Activated CD8-positive, alpha-beta T cell treated with anti-CD3 and anti-CD28 coated beads, Interleukin-2, amount 10 ng/mL, durations not matched to agents 7 days and 5 days (primary cell): Measurements from ENCODE around the gene NAA30. TPM values are rescaled to one million over a fixed set of nuclear protein-coding genes. Genes with fewer than 3 reads are reported as not detected.

Experiments used
- ATAC-seq: fragments of 150-1000 bp; cut with Tn5 transposase; one replicate; pipeline ENCODE4 v1.10.0; 2021; ENCODE audit warnings: moderate library complexity
- CTCF ChIA-PET: fragments of 350-600 bp; sonication (Branson Sonifier 250); formaldehyde crosslinking; loops from one replicate; lab custom pipeline; 2021; ENCODE audit warnings: antibody characterized with exemption; lab: Charles Lee
- POLR2A ChIA-PET: fragments of 350-600 bp; sonication (Branson Sonifier 250); formaldehyde crosslinking; loops from one replicate; lab custom pipeline; 2021; ENCODE audit warnings: antibody characterized with exemption; lab: Charles Lee
- DNase-seq: peaks from one replicate; pipeline ENCODE4 v3.0.0-alpha.2; 2020
- H3K27ac Mint-ChIP-seq: one replicate; pipeline ENCODE4 v1.8.0; 2021; ENCODE audit warnings: mild to moderate bottlenecking, mixed read lengths
- H3K27me3 Mint-ChIP-seq: one replicate; pipeline ENCODE4 v1.8.0; 2021; ENCODE audit warnings: low read depth, mixed read lengths
- H3K36me3 Mint-ChIP-seq: one replicate; pipeline ENCODE4 v1.8.0; 2021; ENCODE audit warnings: low read depth, mixed read lengths
- H3K4me1 Mint-ChIP-seq: one replicate; pipeline ENCODE4 v1.8.0; 2021; ENCODE audit warnings: low read depth, mixed read lengths
- H3K4me3 Mint-ChIP-seq: one replicate; pipeline ENCODE4 v1.8.0; 2021; ENCODE audit warnings: mild to moderate bottlenecking, mixed read lengths
- H3K9me3 Mint-ChIP-seq: one replicate; pipeline ENCODE4 v1.8.0; 2022; ENCODE audit warnings: mixed read lengths; ENCODE audit not compliant: insufficient read depth
- total RNA-seq, 2 experiments: library from RNA; stranded (reverse); gene quantifications; one replicate each; pipeline ENCODE4 v1.2.3, GENCODE V29; 2021

The NAA30 gene
- total RNA-seq, 2 experiments from 2014 or later: 12.7 to 16.0 TPM

GRCh38 chr14:57378661-57379060, 11.7 kb upstream of the NAA30 start:
- ChIA-PET POLR2A (no interaction called here), CTCF (no interaction called here)
- DNase-seq: no peak
- ATAC-seq: no peak
- Mint-ChIP-seq H3K36me3 (no peaks in the 10 kb centered on the region), H3K9me3 (no peaks in the 10 kb centered on the region), H3K4me1 (no peaks in the 10 kb centered on the region), H3K27me3 (peaks cover 12% of the 10 kb centered on the region), H3K4me3 (no peak overlapping the region), H3K27ac (no peak overlapping the region)

GRCh38 chr14:57380935-57381334, 9.5 kb upstream of the NAA30 start:
- Mint-ChIP-seq H3K4me1 (no peaks in the 10 kb centered on the region), H3K9me3 (no peaks in the 10 kb centered on the region), H3K27ac (no peak overlapping the region), H3K36me3 (no peaks in the 10 kb centered on the region), H3K27me3 (peaks cover 18% of the 10 kb centered on the region), H3K4me3 (no peak overlapping the region)
- DNase-seq (no peak), ATAC-seq (no peak)
- ChIA-PET POLR2A (interaction anchor here (0.8 to 1.5 kb wide), 2 partner anchors 9 to 1999 kb away, joined by 5 to 8 read pairs; no protein-coding TSS in a partner anchor), CTCF (interaction anchor here (1.4 kb wide), 1 partner anchor 9 kb away, joined by 4 read pairs; no protein-coding TSS in a partner anchor)

GRCh38 chr14:57382283-57382682, 8.1 kb upstream of the NAA30 start:
- POLR2A ChIA-PET: interaction anchor here (1.5 kb wide), 1 partner anchor 7 kb away, joined by 5 read pairs; no protein-coding TSS in a partner anchor
- Mint-ChIP-seq H3K27me3 (peaks cover 17% of the 10 kb centered on the region), H3K27ac (no peak overlapping the region), H3K36me3 (no peaks in the 10 kb centered on the region), H3K4me1 (no peaks in the 10 kb centered on the region), H3K9me3 (no peaks in the 10 kb centered on the region), H3K4me3 (no peak overlapping the region)
- no peak for ATAC-seq
- CTCF ChIA-PET: no interaction called here
- DNase-seq: no peak

- no peaks in the 10 kb centered on the region for H3K36me3 Mint-ChIP-seq
- CTCF ChIA-PET: no interaction called here
Observed at GRCh38 chr14:57383125-57383745, 7.2 kb upstream of the NAA30 start.

GRCh38 chr14:57388067-57388466, 2.3 kb upstream of the NAA30 start:
- H3K4me3 Mint-ChIP-seq: no peak overlapping the region
- H3K9me3 Mint-ChIP-seq: no peaks in the 10 kb centered on the region
- H3K36me3 Mint-ChIP-seq: peaks cover 18% of the 10 kb centered on the region
- ATAC-seq (no peak), DNase-seq (no peak)
- CTCF ChIA-PET: interaction anchor here (0.9 kb wide), 1 partner anchor 12 kb away, joined by 3 read pairs; no protein-coding TSS in a partner anchor
- H3K27ac Mint-ChIP-seq: no peak overlapping the region
- peaks cover 29% of the 10 kb centered on the region for H3K4me1 Mint-ChIP-seq
- H3K27me3 Mint-ChIP-seq: peaks cover 10% of the 10 kb centered on the region
- POLR2A ChIA-PET: no interaction called here

More at GRCh38 chr14:57383125-57383745, 7.2 kb upstream of the NAA30 start:
- POLR2A ChIA-PET: no interaction called here
- Mint-ChIP-seq H3K4me3 (no peak overlapping the region), H3K27me3 (peaks cover 17% of the 10 kb centered on the region), H3K9me3 (no peaks in the 10 kb centered on the region), H3K27ac (no peak overlapping the region), H3K4me1 (no peaks in the 10 kb centered on the region)
- DNase-seq (no peak), ATAC-seq (no peak)

GRCh38 chr14:57389646-57390036, 745 bp upstream of the NAA30 start:
- H3K9me3 Mint-ChIP-seq: no peaks in the 10 kb centered on the region
- ATAC-seq (no peak), DNase-seq (no peak)
- H3K36me3 Mint-ChIP-seq: peaks cover 26% of the 10 kb centered on the region
- peaks cover 43% of the 10 kb centered on the region for H3K4me1 Mint-ChIP-seq
- CTCF ChIA-PET: interaction anchor here (0.9 to 1.5 kb wide), 7 partner anchors 8 to 121 kb away, joined by 3 to 5 read pairs (median 4); partner anchors contain the start of genes AP5M1 and EXOC5
- peak overlapping the region; percentile 86 for H3K27ac Mint-ChIP-seq
- POLR2A ChIA-PET: interaction anchor here (0.6 to 2.8 kb wide), 7 partner anchors 8 to 909 kb away, joined by 3 to 22 read pairs (median 3); partner anchors contain the start of genes AP5M1, ARID4A and EXOC5
- H3K27me3 Mint-ChIP-seq: peaks cover 6% of the 10 kb centered on the region
- H3K4me3 Mint-ChIP-seq: peak overlapping the region; percentile 78

- H3K27ac Mint-ChIP-seq: peak overlapping the region; percentile 86
- CTCF ChIA-PET: interaction anchor here (1.5 kb wide), 3 partner anchors 76 to 122 kb away, joined by 3 to 4 read pairs (median 3); partner anchors contain the start of genes AP5M1 and EXOC5
- DNase-seq (peak; percentile 48), ATAC-seq (peak; percentile 57)
- POLR2A ChIA-PET: interaction anchor here (0.9 to 2.8 kb wide), 3 partner anchors 9 to 122 kb away, joined by 3 to 22 read pairs (median 8); partner anchors contain the start of genes AP5M1 and EXOC5
- H3K4me1 Mint-ChIP-seq: peaks cover 46% of the 10 kb centered on the region
- H3K36me3 Mint-ChIP-seq: peaks cover 28% of the 10 kb centered on the region
- peak overlapping the region; percentile 78 for H3K4me3 Mint-ChIP-seq
- H3K9me3 Mint-ChIP-seq: no peaks in the 10 kb centered on the region
- no peaks in the 10 kb centered on the region for H3K27me3 Mint-ChIP-seq
Observed at GRCh38 chr14:57390806-57391516, 575 bp downstream of the NAA30 start.

GRCh38 chr14:57391517-57392195, 1.3 kb downstream of the NAA30 start:
- Mint-ChIP-seq H3K4me1 (peaks cover 48% of the 10 kb centered on the region), H3K36me3 (peaks cover 33% of the 10 kb centered on the region), H3K27ac (peak overlapping the region; percentile 49), H3K27me3 (no peaks in the 10 kb centered on the region), H3K4me3 (peak overlapping the region; percentile 78), H3K9me3 (no peaks in the 10 kb centered on the region)
- POLR2A ChIA-PET: interaction anchor here (1.3 to 2.8 kb wide), 2 partner anchors 9 to 123 kb away, joined by 8 to 22 read pairs; partner anchors contain the start of genes AP5M1 and EXOC5
- no peak for DNase-seq
- ATAC-seq: no peak
- CTCF ChIA-PET: no interaction called here

- ATAC-seq (no peak), DNase-seq (no peak)
- H3K4me1 Mint-ChIP-seq: peaks cover 48% of the 10 kb centered on the region
- H3K9me3 Mint-ChIP-seq: no peaks in the 10 kb centered on the region
- no peaks in the 10 kb centered on the region for H3K27me3 Mint-ChIP-seq
- ChIA-PET CTCF (no interaction called here), POLR2A (no interaction called here)
- peaks cover 41% of the 10 kb centered on the region for H3K36me3 Mint-ChIP-seq
- no peak overlapping the region for H3K27ac Mint-ChIP-seq
- H3K4me3 Mint-ChIP-seq: peak overlapping the region; percentile 78
Observed at GRCh38 chr14:57392830-57393229, 2.4 kb downstream of the NAA30 start.

GRCh38 chr14:57400556-57401494, 10.4 kb downstream of the NAA30 start:
- ATAC-seq (no peak), DNase-seq (no peak)
- peaks cover 41% of the 10 kb centered on the region for H3K36me3 Mint-ChIP-seq
- POLR2A ChIA-PET: interaction anchor here (2.1 kb wide), 1 partner anchor 10 kb away, joined by 8 read pairs; no protein-coding TSS in a partner anchor
- H3K9me3 Mint-ChIP-seq: no peaks in the 10 kb centered on the region
- CTCF ChIA-PET: interaction anchor here (0.6 kb wide), 1 partner anchor 689 kb away, joined by 4 read pairs; no protein-coding TSS in a partner anchor
- H3K27ac Mint-ChIP-seq: no peak overlapping the region
- no peaks in the 10 kb centered on the region for H3K27me3 Mint-ChIP-seq
- peaks cover 5% of the 10 kb centered on the region for H3K4me1 Mint-ChIP-seq
- H3K4me3 Mint-ChIP-seq: no peak overlapping the region
